Esophagus (tissue), 2 donors: ENCODE results near the gene OR2D2. TPM values are rescaled to one million over a fixed set of nuclear protein-coding genes. Genes with fewer than 3 reads are reported as not detected.

ENCODE experiments used
- H3K27ac ChIP-seq, 2 donors: one replicate each; pipeline ENCODE4 v1.5.1; 2013; ENCODE audit warnings: low read depth in 2 of 2, mild to moderate bottlenecking in 2 of 2, inconsistent platforms in 1 of 2, low read length in 1 of 2, moderate library complexity in 1 of 2
- H3K27me3 ChIP-seq, 2 donors: one replicate each; pipeline ENCODE4 v1.6.1; 2013; ENCODE audit warnings: low read length in 2 of 2, control low read depth in 1 of 2, mild to moderate bottlenecking in 1 of 2; ENCODE audit not compliant: insufficient read depth in 2 of 2, control insufficient read depth in 1 of 2
- H3K36me3 ChIP-seq, 2 donors: one replicate each; pipeline ENCODE4 v1.6.1; 2013; ENCODE audit warnings: low read length in 1 of 2; ENCODE audit not compliant: control insufficient read depth in 2 of 2, insufficient read depth in 2 of 2
- H3K4me1 ChIP-seq, 2 donors: one replicate each; pipeline ENCODE4 v1.6.1; 2013; ENCODE audit warnings: low read length in 1 of 2; ENCODE audit not compliant: control insufficient read depth in 2 of 2, insufficient read depth in 2 of 2
- H3K4me3 ChIP-seq, 2 donors: one replicate each; pipeline ENCODE4 v1.5.1; 2013; ENCODE audit warnings: low read length in 2 of 2, mild to moderate bottlenecking in 2 of 2, low read depth in 1 of 2, moderate library complexity in 1 of 2
- H3K9me3 ChIP-seq, 2 donors: one replicate each; pipeline ENCODE4 v1.6.1; 2013; ENCODE audit warnings: mild to moderate bottlenecking in 2 of 2, low read depth in 1 of 2, low read length in 1 of 2, moderate library complexity in 1 of 2; ENCODE audit not compliant: control insufficient read depth in 2 of 2, insufficient read depth in 1 of 2
- WGBS, 2 donors: extraction: QIAGEN DNeasy Blood & Tissue Kit; methylation state at CpG; one replicate each; pipeline ENCODE4 v1.1.7; 2013; 5-methylcytosine and 5-hydroxymethylcytosine counted together
- polyA plus RNA-seq, 2 donors: library from polyadenylated mRNA; stranded (reverse); fragments of 200-250 nt; gene quantifications; one replicate each; pipeline ENCODE4 v1.2.3, GENCODE V29; 2013
- donor health status: healthy with polysubstance abuse.
- donor health status: Bipolar disorder and iron deficiency.

The OR2D2 gene, protein sequence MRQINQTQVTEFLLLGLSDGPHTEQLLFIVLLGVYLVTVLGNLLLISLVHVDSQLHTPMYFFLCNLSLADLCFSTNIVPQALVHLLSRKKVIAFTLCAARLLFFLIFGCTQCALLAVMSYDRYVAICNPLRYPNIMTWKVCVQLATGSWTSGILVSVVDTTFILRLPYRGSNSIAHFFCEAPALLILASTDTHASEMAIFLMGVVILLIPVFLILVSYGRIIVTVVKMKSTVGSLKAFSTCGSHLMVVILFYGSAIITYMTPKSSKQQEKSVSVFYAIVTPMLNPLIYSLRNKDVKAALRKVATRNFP
- not detected for polyA plus RNA-seq

DNA sequence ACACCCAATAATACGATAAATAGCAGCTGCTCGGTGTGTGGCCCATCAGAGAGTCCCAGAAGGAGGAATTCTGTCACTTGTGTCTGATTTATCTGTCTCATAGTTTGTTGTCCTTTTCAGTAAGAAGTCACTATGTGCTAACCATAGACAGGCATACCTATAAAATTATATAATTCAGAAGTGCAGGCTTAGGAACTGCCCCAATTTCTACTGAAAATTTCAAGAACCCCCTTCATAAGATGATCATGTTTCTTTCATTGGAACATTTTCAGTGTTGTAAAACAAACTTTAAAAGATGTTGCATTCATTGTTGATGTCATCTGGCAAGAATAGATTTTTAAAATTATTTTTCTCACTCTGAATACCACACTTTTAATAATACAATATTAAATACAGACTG lies at the start of gene OR2D2:
TSS of gene OR2D2 (minus strand) at position 101 of the 400 bp plus-strand sequence. CDS start at position 101, 0 bp downstream.
- Histone ChIP-seq H3K4me1 (no peaks in the 10 kb centered on the region), H3K9me3 (no peaks in the 10 kb centered on the region), H3K27me3 (no peaks in the 10 kb centered on the region), H3K4me3 (no peak within 1 kb of the TSS), H3K27ac (no peak within 1 kb of the TSS), H3K36me3 (no peaks in the 10 kb centered on the region)
- WGBS, 2 donors: 77 to 81% methylated on average over 2 of the region's 2 CpGs

DNA sequence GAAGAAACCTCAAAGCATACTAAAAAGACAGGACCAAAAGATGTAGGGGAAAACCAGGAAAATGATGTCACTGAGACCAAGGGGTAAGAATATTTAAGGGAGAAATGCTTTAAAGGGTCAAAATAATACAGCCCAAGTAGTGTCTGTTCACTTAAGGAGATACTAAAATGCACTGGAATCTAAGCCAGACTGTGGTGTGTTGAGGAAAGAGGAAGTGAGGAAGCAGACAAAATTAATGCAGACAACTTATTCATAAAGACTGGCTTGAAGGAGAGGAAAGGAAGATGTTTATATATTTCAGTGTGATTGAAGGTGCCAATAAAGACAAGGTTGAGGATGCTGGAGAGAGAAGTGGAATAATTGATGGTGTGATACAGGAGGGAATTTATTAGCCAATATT lies 49.7 kb upstream of the OR2D2 start:
- no peak overlapping the region for H3K4me3 ChIP-seq
- H3K36me3 ChIP-seq: no peaks in the 10 kb centered on the region
- no peaks in the 10 kb centered on the region for H3K9me3 ChIP-seq
- H3K27ac ChIP-seq: no peak overlapping the region
- H3K27me3 ChIP-seq: no peaks in the 10 kb centered on the region
- no peaks in the 10 kb centered on the region for H3K4me1 ChIP-seq

DNA sequence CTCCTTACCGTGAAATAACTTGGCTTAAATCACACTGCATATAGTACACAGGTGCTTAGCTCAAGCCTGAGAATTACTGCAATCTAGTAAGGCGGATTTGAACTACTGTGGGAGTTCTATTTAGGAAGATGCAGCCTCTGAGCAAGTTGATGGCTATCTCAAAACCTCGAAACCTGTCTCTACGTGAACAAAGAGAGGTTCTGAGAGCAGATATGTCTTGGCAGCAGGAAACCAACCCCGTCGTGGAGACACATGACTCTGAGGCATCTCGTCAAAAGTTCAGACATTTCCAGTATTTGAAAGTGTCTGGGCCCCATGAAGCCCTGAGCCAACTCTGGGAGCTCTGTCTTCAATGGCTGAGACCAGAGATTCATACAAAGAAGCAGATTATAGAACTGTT lies 39.8 kb upstream of the OR2D2 start:
- H3K9me3 ChIP-seq: no peaks in the 10 kb centered on the region
- H3K4me3 ChIP-seq: no peak overlapping the region
- no peak overlapping the region for H3K27ac ChIP-seq
- H3K36me3 ChIP-seq: no peaks in the 10 kb centered on the region
- 78 to 87% methylated on average over 7 of the region's 7 CpGs for WGBS, 2 donors
- H3K27me3 ChIP-seq: no peaks in the 10 kb centered on the region
- no peaks in the 10 kb centered on the region for H3K4me1 ChIP-seq

- Histone ChIP-seq H3K36me3 (no peaks in the 10 kb centered on the region), H3K27ac (no peak overlapping the region), H3K4me1 (peaks cover 0 to 5% of the 10 kb centered on the region in 2 donors), H3K27me3 (no peaks in the 10 kb centered on the region), H3K9me3 (no peaks in the 10 kb centered on the region), H3K4me3 (no peak overlapping the region)
- 85% methylated on average over 3 of the region's 3 CpGs for WGBS, 2 donors
Observed at GRCh38 chr11:6931146-6931713, 38.9 kb upstream of the OR2D2 start.

DNA sequence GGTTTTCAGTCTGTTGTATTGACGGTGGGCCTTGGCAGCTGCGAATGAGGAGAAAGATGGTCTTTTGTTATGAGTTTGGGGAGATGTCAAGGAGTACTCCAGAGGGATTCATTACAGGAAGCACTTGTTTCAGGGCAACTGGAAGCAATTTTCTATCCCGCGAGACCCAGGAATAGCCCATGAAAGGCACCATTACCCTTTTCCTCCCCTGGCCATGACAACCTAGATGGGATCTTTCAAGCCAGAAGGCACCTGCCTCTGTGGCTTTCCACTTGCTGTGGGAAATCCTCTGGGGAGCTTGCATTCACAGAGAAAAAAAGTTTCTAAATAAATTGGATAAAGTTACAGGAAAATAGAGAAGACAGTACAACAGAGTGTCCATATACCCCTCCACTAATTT lies 36.6 kb upstream of the OR2D2 start:
- H3K27me3 ChIP-seq: no peaks in the 10 kb centered on the region
- H3K4me1 ChIP-seq: peaks cover 0 to 6% of the 10 kb centered on the region in 2 donors
- H3K9me3 ChIP-seq: no peaks in the 10 kb centered on the region
- no peak overlapping the region for H3K27ac ChIP-seq
- WGBS, 2 donors: 67 to 72% methylated on average over 4 of the region's 4 CpGs
- no peaks in the 10 kb centered on the region for H3K36me3 ChIP-seq
- no peak overlapping the region for H3K4me3 ChIP-seq

- Histone ChIP-seq H3K27me3 (no peaks in the 10 kb centered on the region), H3K9me3 (no peaks in the 10 kb centered on the region), H3K4me3 (peak overlapping the region; percentile 64 to 76), H3K36me3 (no peaks in the 10 kb centered on the region), H3K4me1 (peaks cover 0 to 6% of the 10 kb centered on the region in 2 donors), H3K27ac (no peak overlapping the region)
- WGBS, 2 donors: 9 to 12% methylated on average over 11 of the region's 11 CpGs
Observed at GRCh38 chr11:6927030-6927617, 34.8 kb upstream of the OR2D2 start.

DNA sequence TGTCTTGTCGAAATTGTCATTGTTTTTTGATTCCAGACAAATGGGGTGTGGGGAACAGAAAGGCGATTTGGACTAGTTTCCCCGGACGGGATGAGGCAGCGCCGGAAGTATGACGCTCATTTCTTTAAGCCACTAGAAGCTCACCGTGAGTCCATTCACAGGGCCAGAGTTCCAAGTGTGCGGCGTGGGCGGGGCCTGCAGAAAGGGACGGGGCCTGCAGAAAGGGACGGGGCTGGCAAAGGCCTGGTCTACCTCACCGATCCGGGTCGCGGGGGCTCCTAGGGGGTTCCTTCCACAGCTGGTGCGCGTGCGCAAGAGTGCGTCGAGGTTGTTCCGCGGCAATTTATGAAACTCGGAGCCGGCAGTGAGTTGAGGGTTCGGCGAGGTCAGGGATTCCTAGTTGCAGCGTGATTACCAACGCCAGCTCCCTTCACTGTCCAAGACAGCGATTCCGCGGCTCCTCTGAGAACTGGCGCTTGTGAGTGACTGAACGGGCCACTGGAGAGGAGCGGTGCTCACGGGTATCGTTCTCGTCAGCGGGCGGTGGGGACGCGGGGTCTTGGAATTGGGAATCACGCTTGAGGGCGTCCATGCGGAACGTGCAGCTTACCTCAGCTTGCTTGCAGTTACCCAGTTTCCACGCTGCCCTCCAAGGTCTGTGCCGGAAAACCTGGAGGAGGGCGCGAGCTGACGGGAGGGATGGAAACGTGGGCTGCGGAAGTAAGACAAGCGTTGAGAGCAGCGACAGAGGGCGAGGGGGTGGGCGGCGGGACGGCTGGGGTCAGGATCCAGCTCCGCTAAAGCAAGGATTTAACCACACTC lies 34.1 kb upstream of the OR2D2 start, which contains the start of gene ZNF215:
TSS of gene ZNF215 (plus strand) at position 219 of the 822 bp plus-strand sequence. CDS start 5,847 bp downstream, outside the sequence.
- Histone ChIP-seq H3K4me1 (peaks cover 0 to 6% of the 10 kb centered on the region in 2 donors), H3K27me3 (no peaks in the 10 kb centered on the region), H3K36me3 (no peaks in the 10 kb centered on the region), H3K4me3 (peak within 1 kb of the TSS; percentile 64 to 76), H3K27ac (peak within 1 kb of the TSS in 1 of 2 donors; percentile 37), H3K9me3 (no peaks in the 10 kb centered on the region)
- 2% methylated on average over 61 of the region's 61 CpGs for WGBS, 2 donors

- WGBS, 2 donors: 59 to 63% methylated on average over 2 of the region's 2 CpGs
Observed at GRCh38 chr11:6925636-6926207, 33.4 kb upstream of the OR2D2 start.

GRCh38 chr11:6925007-6925577 lies 32.8 kb upstream of the OR2D2 start:
- H3K9me3 ChIP-seq: no peaks in the 10 kb centered on the region
- H3K27ac ChIP-seq: no peak overlapping the region
- no peak overlapping the region for H3K4me3 ChIP-seq
- H3K36me3 ChIP-seq: no peaks in the 10 kb centered on the region
- H3K27me3 ChIP-seq: no peaks in the 10 kb centered on the region
- H3K4me1 ChIP-seq: peaks cover 0 to 6% of the 10 kb centered on the region in 2 donors

More at GRCh38 chr11:6925636-6926207, 33.4 kb upstream of the OR2D2 start:
- H3K27me3 ChIP-seq: no peaks in the 10 kb centered on the region
- H3K36me3 ChIP-seq: no peaks in the 10 kb centered on the region
- peaks cover 0 to 6% of the 10 kb centered on the region in 2 donors for H3K4me1 ChIP-seq
- H3K9me3 ChIP-seq: no peaks in the 10 kb centered on the region
- H3K27ac ChIP-seq: no peak overlapping the region
- H3K4me3 ChIP-seq: peak overlapping the region; percentile 64 to 76
